ENCODE measurements around the gene TECPR2. TPM values are rescaled to one million over a fixed set of nuclear protein-coding genes. Genes with fewer than 3 reads are reported as not detected.
A peak's percentile ranks its signal among the peaks of the same experiment; 100 is the strongest.

TECPR2 gene
- total and polyA plus RNA-seq, 10 of the 15 experiments (the other 5 are each of a cell fraction or from before 2014, with no cell fraction given) = 0.15 to 10.0 (median 3.0) TPM

GRCh38 chr14:102362545-102363181, at the start of gene TECPR2, which contains the start of gene CINP (continued):
- TF ChIP-seq RELB (IDR thresholded peaks at IDR 0.05; ENCODE audit: low read depth) (no peak), FOXM1 (IDR thresholded peaks at IDR 0.05; ENCODE audit: low read depth, low read length) (no peak), ZBTB33 (IDR thresholded peaks at IDR 0.05) (no peak), POU2F2 (IDR thresholded peaks at IDR 0.05; ENCODE audit: borderline replicate concordance, low read depth, low read length) (0 out of 3 replicates have a peak, but pooled peaks have one; percentile 22), ESRRA (IDR thresholded peaks at IDR 0.05; ENCODE audit: low read length) (peak; percentile 35; the same call in 1 of the 2 replicates), RB1 (IDR thresholded peaks at IDR 0.05; ENCODE audit: borderline replicate concordance) (no peak), MLLT1 (IDR thresholded peaks at IDR 0.05) (0 out of 2 replicates have a peak, but pooled peaks have one; percentile 24), ZBED1 (IDR thresholded peaks at IDR 0.05; ENCODE audit: borderline replicate concordance) (no peak), LARP7 (IDR thresholded peaks at IDR 0.05) (no peak; the same call in 1 of the 2 replicates), RFX5 (IDR thresholded peaks at IDR 0.05; ENCODE audit: low read depth, low read length) (0 out of 2 replicates have a peak, but pooled peaks have one; percentile 35), POLR2AphosphoS5 (IDR thresholded peaks at IDR 0.05; ENCODE audit: low read length) (peak; percentile 93), JUND (IDR thresholded peaks at IDR 0.05; ENCODE audit: low read depth, low read length) (no peak), CEBPB (IDR thresholded peaks at IDR 0.05; ENCODE audit: borderline replicate concordance in 1 of 2, low read depth in 2 of 2, low read length in 2 of 2) (no peak), CTCF (IDR thresholded peaks at IDR 0.05 in 2 of 3, conservative IDR thresholded peaks at IDR 0.05 in 1 of 3; ENCODE audit: control insufficient read depth in 2 of 3, extremely low read depth in 1 of 3, insufficient read depth in 1 of 3, low read depth in 3 of 3, low read length in 3 of 3) (no peak), ZNF687 (IDR thresholded peaks at IDR 0.05) (0 out of 2 replicates have a peak, but pooled peaks have one; percentile 51)

All from GM12878 (cell line).